ENCODE data around the gene CEP104.

The CEP104 gene

GRCh38 chr1:3787745-3788605 lies 69.0 kb downstream of the CEP104 start:
- H3K27me3 ChIP-seq (ENCODE audit: insufficient read depth, poor library complexity, severe bottlenecking) = no peaks in the 10 kb centered on the region
- no peak overlapping the region for H3K4me3 ChIP-seq (replicated peaks; ENCODE audit: insufficient read depth, low read length)
- TF ChIP-seq REST (IDR thresholded peaks at IDR 0.05; ENCODE audit: insufficient replicate concordance, low read depth) (no peak), GABPA (IDR thresholded peaks at IDR 0.05; ENCODE audit: low read depth) (no peak), SPI1 (IDR thresholded peaks at IDR 0.05; ENCODE audit: borderline replicate concordance, low read depth) (no peak), CTCF (IDR thresholded peaks at IDR 0.05; ENCODE audit: insufficient read depth, low read length) (no peak), POLR2AphosphoS5 (IDR thresholded peaks at IDR 0.05; ENCODE audit: low read depth) (no peak)
- DNase-seq (ENCODE audit: low read depth in 1 of 2, low spot score in 1 of 2) = no peak
- no peak overlapping the region for H3K27ac ChIP-seq (replicated peaks)

GRCh38 chr1:3787349-3787715 lies 69.7 kb downstream of the CEP104 start:
- no peaks in the 10 kb centered on the region for H3K27me3 ChIP-seq (ENCODE audit: insufficient read depth, poor library complexity, severe bottlenecking)
- H3K4me3 ChIP-seq (replicated peaks; ENCODE audit: insufficient read depth, low read length) = no peak overlapping the region
- no peak for DNase-seq (ENCODE audit: low read depth in 1 of 2, low spot score in 1 of 2)
- TF ChIP-seq POLR2AphosphoS5 (IDR thresholded peaks at IDR 0.05; ENCODE audit: low read depth) = no peak
- TF ChIP-seq REST (IDR thresholded peaks at IDR 0.05; ENCODE audit: insufficient replicate concordance, low read depth) = no peak
- no peak for TF ChIP-seq GABPA (IDR thresholded peaks at IDR 0.05; ENCODE audit: low read depth)
- no peak for TF ChIP-seq CTCF (IDR thresholded peaks at IDR 0.05; ENCODE audit: insufficient read depth, low read length)
- no peak for TF ChIP-seq SPI1 (IDR thresholded peaks at IDR 0.05; ENCODE audit: borderline replicate concordance, low read depth)
- H3K27ac ChIP-seq (replicated peaks) = no peak overlapping the region

GRCh38 chr1:3786468-3787348 lies 70.3 kb downstream of the CEP104 start:
- H3K4me3 ChIP-seq (replicated peaks; ENCODE audit: insufficient read depth, low read length) = no peak overlapping the region
- no peak for TF ChIP-seq GABPA (IDR thresholded peaks at IDR 0.05; ENCODE audit: low read depth)
- TF ChIP-seq SPI1 (IDR thresholded peaks at IDR 0.05; ENCODE audit: borderline replicate concordance, low read depth) = no peak
- TF ChIP-seq REST (IDR thresholded peaks at IDR 0.05; ENCODE audit: insufficient replicate concordance, low read depth) = no peak
- TF ChIP-seq POLR2AphosphoS5 (IDR thresholded peaks at IDR 0.05; ENCODE audit: low read depth) = no peak
- no peak for TF ChIP-seq CTCF (IDR thresholded peaks at IDR 0.05; ENCODE audit: insufficient read depth, low read length)
- DNase-seq (ENCODE audit: low read depth in 1 of 2, low spot score in 1 of 2) = no peak
- H3K27me3 ChIP-seq (ENCODE audit: insufficient read depth, poor library complexity, severe bottlenecking) = no peaks in the 10 kb centered on the region
- H3K27ac ChIP-seq (replicated peaks) = no peak overlapping the region

Data from HL-60 (cell line).